OCI-LY3 (cell line): ENCODE data around the gene DCTN1.

Experiments
- H2AFZ ChIP-seq: fragments of 200-600, 300-600 bp; shearing (Covaris generic); 2 replicates; pipeline ENCODE4 v1.6.0; 2014; ENCODE audit warnings: antibody characterized with exemption, low read depth, low read length
- H3K27ac ChIP-seq: fragments of 200-600, 300-600 bp; sonication (generic); 2 replicates; pipeline ENCODE4 v1.5.1; 2014; ENCODE audit warnings: mild to moderate bottlenecking, low read length, moderate library complexity, mixed read lengths
- H3K27me3 ChIP-seq: fragments of 200-600, 300-600 bp; sonication (generic); 2 replicates; pipeline ENCODE4 v1.6.1; 2014; ENCODE audit warnings: low read depth, low read length, mixed read lengths
- H3K36me3 ChIP-seq: fragments of 200-600, 300-600 bp; sonication (generic); replicated peaks from 2 replicates; pipeline ENCODE3; 2014; ENCODE audit warnings: low read depth, low read length, mixed read lengths
- H3K4me1 ChIP-seq: fragments of 300-600, 200-600 bp; sonication (generic); 2 replicates; pipeline ENCODE4 v1.6.1; 2014; ENCODE audit warnings: low read length, mixed read lengths
- H3K4me2 ChIP-seq: fragments of 200-600, 300-600 bp; sonication (generic); 2 replicates; pipeline ENCODE4 v1.6.1; 2014; ENCODE audit warnings: low read length, mixed read lengths
- H3K4me3 ChIP-seq: fragments of 300-600, 200-600 bp; sonication (generic); 2 replicates; pipeline ENCODE4 v1.5.1; 2014; ENCODE audit warnings: antibody characterized with exemption, mild to moderate bottlenecking, low read length, moderate library complexity
- H3K79me2 ChIP-seq: fragments of 300-600, 200-600 bp; shearing (Covaris generic); 2 replicates; pipeline ENCODE4 v1.6.1; 2014; ENCODE audit warnings: mild to moderate bottlenecking, low read length, mixed read lengths
- H3K9ac ChIP-seq: fragments of 300-600, 200-600 bp; shearing (Covaris generic); 2 replicates; pipeline ENCODE4 v1.6.0; 2014; ENCODE audit warnings: mild to moderate bottlenecking, low read length, moderate library complexity
- H3K9me3 ChIP-seq: fragments of 200-600, 300-600 bp; shearing (Covaris generic); 2 replicates; pipeline ENCODE4 v1.6.1; 2014; ENCODE audit warnings: low read length, mixed read lengths; ENCODE audit not compliant: insufficient read depth
- H4K20me1 ChIP-seq: fragments of 200-600, 300-600 bp; sonication (generic); 2 replicates; pipeline ENCODE4 v1.6.1; 2016; ENCODE audit warnings: low read length, mixed read lengths; ENCODE audit not compliant: insufficient read depth
- CTCF ChIP-seq: fragments of 200-600, 300-600 bp; sonication (generic); IDR thresholded peaks from 2 replicates; pipeline ENCODE4 v1.5.1; 2014; ENCODE audit warnings: antibody characterized with exemption, low read length, low read depth
- EZH2phosphoT487 ChIP-seq: fragments of 200-600 bp; shearing (Covaris generic); IDR thresholded peaks from 2 replicates; pipeline ENCODE4 v1.6.1; 2018; ENCODE audit warnings: antibody characterized with exemption, mixed run types, low read depth

The DCTN1 gene

DNA sequence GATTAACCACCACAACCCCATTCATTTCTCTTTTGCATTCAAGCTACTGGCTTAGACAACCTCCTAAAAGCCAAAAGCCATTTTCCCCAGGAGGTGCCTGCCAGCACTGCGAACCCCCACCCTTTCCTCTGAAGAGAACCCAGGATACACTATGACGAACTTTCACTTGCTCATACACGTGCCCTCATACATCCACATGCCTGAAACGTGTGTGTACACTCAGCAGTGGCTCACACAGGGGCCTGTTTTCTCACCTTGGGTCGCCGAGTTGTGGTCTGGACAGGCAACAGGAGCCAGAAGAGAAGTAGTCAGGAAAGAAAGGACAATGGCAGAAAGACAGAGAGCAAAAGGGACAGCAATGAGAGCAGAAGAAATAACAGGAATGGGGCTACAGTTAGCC, 7.4 kb downstream of the DCTN1 start:
- H4K20me1 ChIP-seq: 0 out of 2 replicates have a peak, but pooled peaks cover 3% of the 10 kb centered on the region
- H3K4me3 ChIP-seq: no peak overlapping the region
- no peaks in the 10 kb centered on the region for H3K9me3 ChIP-seq
- peaks cover 15% of the 10 kb centered on the region for H3K36me3 ChIP-seq
- H3K27ac ChIP-seq: no peak overlapping the region
- H3K9ac ChIP-seq: no peak overlapping the region
- H3K4me2 ChIP-seq: no peak overlapping the region
- TF ChIP-seq EZH2phosphoT487 (no peak), CTCF (no peak)
- H2AFZ ChIP-seq: no peak overlapping the region
- H3K79me2 ChIP-seq: no peaks in the 10 kb centered on the region
- H3K27me3 ChIP-seq: no peaks in the 10 kb centered on the region
- no peaks in the 10 kb centered on the region for H3K4me1 ChIP-seq

- Histone ChIP-seq H3K36me3 (peaks cover 21% of the 10 kb centered on the region), H3K27ac (no peak overlapping the region), H3K9ac (no peak overlapping the region), H3K4me1 (no peaks in the 10 kb centered on the region), H3K27me3 (no peaks in the 10 kb centered on the region), H3K9me3 (no peaks in the 10 kb centered on the region), H2AFZ (no peak overlapping the region), H3K4me3 (no peak overlapping the region), H3K4me2 (no peak overlapping the region), H3K79me2 (no peaks in the 10 kb centered on the region), H4K20me1 (0 out of 2 replicates have a peak, but pooled peaks cover 3% of the 10 kb centered on the region)
- no peak for TF ChIP-seq EZH2phosphoT487
- no peak for TF ChIP-seq CTCF
These were observed 8.7 kb downstream of the DCTN1 start for GRCh38 chr2:74371421-74371820.

DNA sequence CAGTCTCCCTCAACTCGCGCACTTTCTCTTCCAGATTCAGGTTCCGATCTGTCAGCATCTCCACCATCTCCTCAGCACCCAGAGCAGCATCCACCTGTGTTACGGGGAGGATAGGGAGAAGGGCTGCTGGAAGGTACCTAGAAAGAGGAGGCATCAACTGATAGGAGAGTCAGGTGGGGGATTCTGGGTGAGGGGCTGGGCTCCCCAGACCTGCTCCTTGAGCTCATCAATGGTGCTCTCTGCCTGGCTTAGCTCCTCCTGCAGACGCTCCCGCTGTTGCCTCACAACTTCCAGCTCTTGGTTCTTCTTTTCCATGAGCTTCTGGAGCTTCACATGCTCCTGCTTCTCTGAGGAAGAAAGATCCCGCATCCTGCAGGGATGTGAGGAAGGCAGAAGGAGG, 10.1 kb downstream of the DCTN1 start:
- Histone ChIP-seq H3K4me1 (no peaks in the 10 kb centered on the region), H3K36me3 (peaks cover 23% of the 10 kb centered on the region), H3K4me2 (no peak overlapping the region), H3K9me3 (no peaks in the 10 kb centered on the region), H3K79me2 (no peaks in the 10 kb centered on the region), H3K9ac (no peak overlapping the region), H3K4me3 (no peak overlapping the region), H3K27me3 (no peaks in the 10 kb centered on the region), H3K27ac (no peak overlapping the region), H4K20me1 (0 out of 2 replicates have a peak, but pooled peaks cover 3% of the 10 kb centered on the region), H2AFZ (no peak overlapping the region)
- no peak for TF ChIP-seq EZH2phosphoT487
- TF ChIP-seq CTCF: no peak

DNA sequence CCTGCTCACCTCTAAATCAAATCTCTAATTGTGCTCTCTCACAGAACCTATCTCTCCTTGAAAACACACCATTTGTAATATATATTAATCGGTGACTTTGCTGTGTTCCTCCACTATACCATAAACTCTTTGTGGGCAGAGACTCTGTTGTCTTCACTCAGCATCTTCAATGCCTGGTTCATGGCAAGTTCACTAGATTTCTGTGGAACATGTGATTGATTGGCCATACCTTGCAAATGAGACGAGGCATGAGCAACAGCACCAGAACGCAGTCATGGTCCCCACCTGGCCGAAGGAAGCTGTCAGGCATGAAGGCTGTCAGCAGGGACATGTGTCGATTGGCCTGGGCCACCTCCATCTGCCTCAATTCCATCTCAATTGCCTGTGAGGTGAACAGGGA, 11.6 kb downstream of the DCTN1 start:
- H3K4me3 ChIP-seq: no peak overlapping the region
- H3K9me3 ChIP-seq: no peaks in the 10 kb centered on the region
- no peak overlapping the region for H2AFZ ChIP-seq
- H3K27ac ChIP-seq: no peak overlapping the region
- peaks cover 29% of the 10 kb centered on the region for H3K36me3 ChIP-seq
- H3K4me2 ChIP-seq: no peak overlapping the region
- no peaks in the 10 kb centered on the region for H3K4me1 ChIP-seq
- TF ChIP-seq EZH2phosphoT487: no peak
- no peak for TF ChIP-seq CTCF
- no peaks in the 10 kb centered on the region for H3K79me2 ChIP-seq
- H3K27me3 ChIP-seq: no peaks in the 10 kb centered on the region
- H3K9ac ChIP-seq: no peak overlapping the region
- H4K20me1 ChIP-seq: 0 out of 2 replicates have a peak, but pooled peaks cover 3% of the 10 kb centered on the region
